Ovary (tissue), 9 donors: ENCODE measurements around the gene ARID1B. TPM values are rescaled to one million over a fixed set of nuclear protein-coding genes. Genes with fewer than 3 reads are reported as not detected.

Source experiments
- DNase-seq, 5 donors: peaks; one replicate each; pipeline ENCODE4 v3.0.0-alpha.2; 2019 to 2020
- H3K27ac ChIP-seq, 2 donors: fragments of 200-600 bp; one replicate each; pipeline versions ENCODE4 v1.5.1 to v1.8.0; 2019 to 2022
- H3K27me3 ChIP-seq: fragments of 200-600 bp; one replicate; pipeline ENCODE4 v1.8.0; 2022
- H3K36me3 ChIP-seq: fragments of 200-600 bp; sonication (generic); one replicate; pipeline ENCODE4 v1.5.1; 2019
- H3K4me1 ChIP-seq: one replicate; pipeline ENCODE4 v1.8.1; 2013; ENCODE audit warnings: mild to moderate bottlenecking, moderate library complexity; ENCODE audit not compliant: insufficient read depth
- H3K4me3 ChIP-seq: fragments of 200-600 bp; sonication (generic); one replicate; pipeline ENCODE4 v1.5.1; 2017
- H3K9me3 ChIP-seq, 2 donors: fragments of 200-600 bp in 1 of 2; sonication (generic) in 1 of 2; one replicate each; pipeline versions ENCODE4 v1.5.1 to v1.8.1; 2013 to 2019; ENCODE audit warnings: mild to moderate bottlenecking in 1 of 2, moderate library complexity in 1 of 2
- CTCF ChIP-seq, 3 donors: fragments of 450-650 bp in 2 of 3; fragments of 200-600 bp in 1 of 3; IDR thresholded peaks; one replicate each; pipeline versions ENCODE4 v1.5.1 to v1.8.0; 2016 to 2022; ENCODE audit warnings: antibody characterized with exemption in 3 of 3, mild to moderate bottlenecking in 1 of 3
- EP300 ChIP-seq: sonication (generic); formaldehyde crosslinking; IDR thresholded peaks from one replicate; pipeline ENCODE4 v1.6.1; 2017; ENCODE audit warnings: antibody characterized with exemption
- POLR2A ChIP-seq: fragments of 450-650 bp; IDR thresholded peaks from one replicate; pipeline ENCODE4 v1.6.1; 2017; ENCODE audit warnings: antibody characterized with exemption, mild to moderate bottlenecking, moderate library complexity
- WGBS, 3 donors: extraction: QIAGEN DNeasy Blood & Tissue Kit in 1 of 3; methylation state at CpG; one replicate each; pipeline versions ENCODE4 v1.1.5 to v1.1.7; 2013 to 2017; 5-methylcytosine and 5-hydroxymethylcytosine counted together
- intact Hi-C, 4 donors: fragments of 100-400 bp; cut with DNase I; formaldehyde crosslinking; loops; one replicate each; pipeline versions ENCODE4 v1.11.0 to v1.15.1; 2022 to 2023
- polyA plus RNA-seq, 2 donors: library from polyadenylated mRNA; stranded (reverse); fragments of 200-250 nt in 1 of 2; fragments of 350-450 nt in 1 of 2; fragmentation: Illumina TruSeq in 1 of 2; extraction: RNeasy Lipid Tissue Mini Kit (QIAGEN cat#74804) in 1 of 2; gene quantifications; one replicate each; pipeline ENCODE4 v1.2.3, GENCODE V29; 2013 to 2014
- total RNA-seq, 7 donors: library from RNA; depleted of rRNA in 2 of 7; stranded (reverse); fragments of >200 nt in 2 of 7; fragmentation: NEBNext Ultra II Directional in 3 of 7; extraction: Animal tissue kit (Norgen Biotek cat#: 25700) in 3 of 7; gene quantifications; one replicate each; pipeline versions ENCODE4 v1.1.0 to v1.2.4, GENCODE V29; 2016 to 2023
- donor health status: DM: no; HTN: no; CAD: no; lungs with moderate emphysema.
- donor health status: DM: no; HTN: no; CAD: no.
- donor health status: Bipolar disorder and iron deficiency.
- donor health status: DM: yes; HTN: yes; CAD: no.
- donor health status: DM: no; HTN: no; CAD: no.
- donor health status: DM: yes; HTN: yes; CAD: no.

ARID1B gene
- total and polyA plus RNA-seq, 9 donors: 33.2 to 144 (median 105) TPM

DNA sequence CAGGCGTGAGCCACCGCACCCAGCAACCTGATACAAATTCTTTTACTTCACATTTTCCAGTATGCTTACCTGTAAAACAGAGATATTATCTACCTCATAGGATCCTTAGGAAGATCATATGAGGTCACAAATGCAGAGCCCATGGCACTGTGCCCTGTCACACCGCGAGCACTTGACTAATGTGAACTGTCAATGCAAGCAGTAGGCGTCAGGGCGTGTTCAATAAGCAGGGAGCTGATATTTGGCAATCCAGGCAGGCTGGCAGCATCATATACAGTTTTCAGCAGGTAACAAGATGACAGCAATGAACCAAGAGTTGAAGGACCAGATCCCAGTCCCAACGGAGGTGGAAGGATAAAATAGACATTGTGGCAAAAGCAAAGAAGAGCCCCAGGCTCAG lies 14.6 kb upstream of the ARID1B start:
- no peak overlapping the region for H3K4me3 ChIP-seq
- H3K9me3 ChIP-seq: no peaks in the 10 kb centered on the region
- no peak overlapping the region for H3K27ac ChIP-seq
- TF ChIP-seq CTCF (IDR thresholded peaks at IDR 0.05) (no peak), EP300 (no peak), POLR2A (no peak)
- H3K36me3 ChIP-seq: no peaks in the 10 kb centered on the region
- H3K4me1 ChIP-seq: no peaks in the 10 kb centered on the region
- intact Hi-C loops: no loop called here
- no peaks in the 10 kb centered on the region for H3K27me3 ChIP-seq
- 92 to 95% (median 94%) methylated on average over 7 of the region's 7 CpGs for WGBS, 3 donors
- DNase-seq: no peak

DNA sequence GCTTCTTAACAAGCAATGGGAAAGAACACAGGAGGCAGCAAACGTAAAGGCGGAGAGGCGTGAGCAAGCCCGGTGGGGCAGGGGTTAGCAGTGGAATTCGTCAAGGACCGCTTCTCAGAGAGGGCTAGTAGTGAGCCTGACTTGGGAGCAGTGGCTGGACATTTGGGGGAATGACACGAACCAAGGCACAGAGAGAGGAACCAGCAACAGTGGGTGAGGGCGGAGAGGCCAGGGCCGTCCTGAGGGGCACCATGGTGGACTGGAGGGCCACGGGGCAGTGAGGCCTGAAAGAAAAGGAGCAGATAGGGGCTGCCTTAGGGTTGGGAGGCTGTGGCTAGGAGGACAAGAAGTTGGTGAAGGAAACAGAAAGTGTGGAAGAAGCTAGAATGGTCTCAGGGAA lies 12.1 kb upstream of the ARID1B start:
- H3K27ac ChIP-seq: no peak overlapping the region
- intact Hi-C loops: no loop called here
- no peak for TF ChIP-seq EP300
- H3K4me1 ChIP-seq: no peaks in the 10 kb centered on the region
- H3K27me3 ChIP-seq: no peaks in the 10 kb centered on the region
- no peaks in the 10 kb centered on the region for H3K36me3 ChIP-seq
- WGBS, 3 donors: 94 to 98% (median 97%) methylated on average over 10 of the region's 10 CpGs
- no peak overlapping the region for H3K4me3 ChIP-seq
- DNase-seq: no peak
- H3K9me3 ChIP-seq: no peaks in the 10 kb centered on the region

- 73 to 81% (median 77%) methylated on average over 9 of the region's 9 CpGs for WGBS, 3 donors
- H3K27ac ChIP-seq: no peak overlapping the region
Observed at GRCh38 chr6:156767603-156768467, 9.3 kb upstream of the ARID1B start.

DNA sequence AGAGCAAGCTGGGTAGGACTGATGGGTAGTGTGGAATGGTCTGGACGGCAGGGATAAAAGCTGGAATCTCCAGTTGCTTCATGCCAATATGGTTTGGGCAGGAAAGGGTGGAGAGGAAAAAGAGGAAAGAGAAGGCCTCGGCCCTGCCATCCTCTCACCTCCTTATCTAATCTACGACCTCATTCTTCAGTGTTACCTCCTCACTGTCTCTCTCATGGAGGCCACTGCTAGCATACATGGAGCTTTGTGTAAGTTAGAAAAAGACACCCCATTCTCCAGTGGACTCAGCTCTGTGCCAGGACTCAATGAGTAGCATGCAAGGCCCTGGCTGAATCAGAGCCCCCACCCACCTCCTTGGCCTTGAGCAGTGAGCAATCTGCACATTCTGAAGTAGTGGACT lies 6.1 kb upstream of the ARID1B start:
- no peak overlapping the region for H3K27ac ChIP-seq
- H3K9me3 ChIP-seq: no peaks in the 10 kb centered on the region
- no peak overlapping the region for H3K4me3 ChIP-seq
- no peak for TF ChIP-seq POLR2A
- TF ChIP-seq CTCF (IDR thresholded peaks at IDR 0.05): no peak
- TF ChIP-seq EP300: no peak
- 37 to 50% (median 39%) methylated on average over 3 of the region's 3 CpGs for WGBS, 3 donors
- peaks cover 5% of the 10 kb centered on the region for H3K4me1 ChIP-seq
- H3K36me3 ChIP-seq: no peaks in the 10 kb centered on the region
- no peak for DNase-seq
- intact Hi-C loops: loop anchor here in 2 of 4 donors (10.0 kb wide), 2 partner anchors 206 to 254 kb away; no protein-coding TSS in a partner anchor
- no peaks in the 10 kb centered on the region for H3K27me3 ChIP-seq

More at GRCh38 chr6:156767603-156768467, 9.3 kb upstream of the ARID1B start:
- DNase-seq: no peak
- Histone ChIP-seq H3K4me3 (no peak overlapping the region), H3K27me3 (no peaks in the 10 kb centered on the region), H3K36me3 (no peaks in the 10 kb centered on the region), H3K4me1 (peaks cover 3% of the 10 kb centered on the region), H3K9me3 (no peaks in the 10 kb centered on the region)
- intact Hi-C loops: no loop called here
- TF ChIP-seq POLR2A (no peak), CTCF (IDR thresholded peaks at IDR 0.05) (no peak)

DNA sequence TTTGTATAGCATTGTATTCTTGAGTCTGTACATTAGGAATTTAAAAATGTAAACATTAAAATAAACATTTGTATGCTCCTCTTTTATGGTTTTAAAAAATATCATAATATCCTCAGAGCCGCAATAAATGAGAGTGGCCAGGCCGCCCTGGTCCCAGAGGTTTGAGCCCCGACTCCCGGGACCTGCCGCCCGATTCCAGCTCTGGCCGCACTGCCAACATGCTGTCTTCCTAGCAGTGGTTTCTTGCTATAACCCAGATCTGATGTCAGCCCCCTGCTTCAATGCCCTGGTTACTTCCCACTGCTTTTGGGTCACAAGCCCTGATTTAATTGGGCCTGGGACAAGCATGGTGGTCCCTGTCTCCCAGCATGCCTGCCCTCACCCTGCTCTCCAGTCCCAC lies 5.4 kb upstream of the ARID1B start:
- TF ChIP-seq POLR2A (no peak), CTCF (IDR thresholded peaks at IDR 0.05) (no peak), EP300 (no peak)
- Histone ChIP-seq H3K27me3 (no peaks in the 10 kb centered on the region), H3K27ac (peak overlapping the region in 1 of 2 donors; percentile 34), H3K4me3 (no peak overlapping the region), H3K36me3 (no peaks in the 10 kb centered on the region), H3K9me3 (no peaks in the 10 kb centered on the region), H3K4me1 (peaks cover 5% of the 10 kb centered on the region)
- WGBS, 3 donors: 98 to 99% (median 99%) methylated on average over 7 of the region's 7 CpGs
- no peak for DNase-seq
- intact Hi-C loops: loop anchor here in 2 of 4 donors (10.0 kb wide), 2 partner anchors 207 to 253 kb away; no protein-coding TSS in a partner anchor
